ENCODE measurements around the gene MYH14. TPM values are rescaled to one million over a fixed set of nuclear protein-coding genes. Genes with fewer than 3 reads are reported as not detected.
A peak's percentile ranks its signal among the peaks of the same experiment; 100 is the strongest.

MYH14 gene
- total and polyA plus RNA-seq, 2 of the 8 experiments (the other 6 are each of a cell fraction or from before 2014, with no cell fraction given): 17.3 to 28.6 TPM

DNA sequence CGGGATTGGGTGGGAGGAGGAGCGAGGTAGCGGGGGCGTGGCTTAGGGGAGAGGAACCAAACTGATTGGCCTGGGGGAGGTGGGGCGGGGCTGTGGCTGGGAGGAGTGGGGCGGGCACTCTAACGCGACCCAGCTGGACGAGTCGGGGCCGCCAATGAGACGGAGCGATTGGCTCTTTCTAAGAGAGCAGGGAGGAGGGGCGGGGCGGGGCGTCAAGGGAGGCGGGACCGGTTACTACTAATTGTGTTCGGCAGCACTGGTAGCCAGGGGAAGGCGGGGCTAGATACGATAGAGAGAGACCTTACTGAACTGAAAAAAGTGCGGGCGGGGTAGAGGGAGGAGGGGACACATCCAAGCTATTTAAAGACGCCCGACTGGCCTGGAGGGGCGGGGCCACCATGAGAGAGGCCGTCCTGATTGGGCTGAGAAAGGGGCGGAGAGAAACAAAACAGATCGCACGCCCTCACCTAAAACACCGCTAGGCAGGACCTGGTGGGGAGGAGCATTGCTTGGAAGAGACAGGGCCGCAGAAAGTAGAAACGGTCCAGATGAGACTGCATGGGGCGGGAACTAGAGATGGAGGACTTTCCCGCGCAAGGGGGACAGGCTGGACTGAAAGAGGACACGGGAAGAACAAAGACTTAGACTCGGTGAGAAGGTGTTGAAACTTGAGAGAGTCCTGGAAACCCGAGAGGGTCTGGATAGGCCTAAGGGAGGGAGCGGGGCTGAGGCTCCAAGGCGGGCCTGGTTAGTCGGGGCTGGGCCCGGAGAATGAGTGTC, 125.9 kb downstream of the MYH14 start, which contains the start of gene KCNC3 (continued):
- TF ChIP-seq NRF1 (IDR thresholded peaks at IDR 0.05; ENCODE audit: low read depth, low read length) (no peak), RBBP5 (IDR thresholded peaks at IDR 0.05; ENCODE audit: borderline replicate concordance, low read depth, low read length) (no peak), YY1 (IDR thresholded peaks at IDR 0.05; ENCODE audit: low read depth, low read length) (no peak), SRF (IDR thresholded peaks at IDR 0.05; ENCODE audit: low read depth, low read length) (no peak), TBP (IDR thresholded peaks at IDR 0.05; ENCODE audit: low read depth, low read length) (peak; percentile 90), NANOG (IDR thresholded peaks at IDR 0.05; ENCODE audit: insufficient read depth, low read depth, low read length, poor library complexity, severe bottlenecking) (no peak), POLR2A (IDR thresholded peaks at IDR 0.05; ENCODE audit: control extremely low read depth in 1 of 2, low read depth in 2 of 2, low read length in 2 of 2) (peak; percentile 56 to 74; a peak in 2 of 3 replicates), BCL11A (IDR thresholded peaks at IDR 0.05; ENCODE audit: low read depth in 2 of 2, low read length in 2 of 2) (no peak), RFX5 (IDR thresholded peaks at IDR 0.05; ENCODE audit: borderline replicate concordance, low read depth, low read length) (no peak), KDM1A (IDR thresholded peaks at IDR 0.05; ENCODE audit: borderline replicate concordance, low read length) (peak; percentile 55; the same call in 1 of the 2 replicates), KDM5A (IDR thresholded peaks at IDR 0.05; ENCODE audit: low read length) (no peak), SIX5 (IDR thresholded peaks at IDR 0.05; ENCODE audit: low read depth, low read length) (no peak), SIRT6 (IDR thresholded peaks at IDR 0.05; ENCODE audit: low read length) (no peak), TAF7 (optimal IDR thresholded peaks at IDR 0.05; ENCODE audit: borderline replicate concordance, low read depth, low read length) (peak; percentile 81), SP2 (IDR thresholded peaks at IDR 0.05; ENCODE audit: low read length) (no peak), ASH2L (IDR thresholded peaks at IDR 0.05; ENCODE audit: low read length) (peak; percentile 21), CHD2 (IDR thresholded peaks at IDR 0.05; ENCODE audit: low read length) (no peak), CEBPB (IDR thresholded peaks at IDR 0.05; ENCODE audit: low read depth, low read length) (no peak), SIN3A (conservative IDR thresholded peaks at IDR 0.05 in 1 of 2, IDR thresholded peaks at IDR 0.05 in 1 of 2; ENCODE audit: low read depth in 1 of 2, low read length in 2 of 2) (0 out of 4 replicates have a peak, but pooled peaks of 1 of the 2 experiments have one; percentile 56)
- TF ChIP-seq, protein P1, sequence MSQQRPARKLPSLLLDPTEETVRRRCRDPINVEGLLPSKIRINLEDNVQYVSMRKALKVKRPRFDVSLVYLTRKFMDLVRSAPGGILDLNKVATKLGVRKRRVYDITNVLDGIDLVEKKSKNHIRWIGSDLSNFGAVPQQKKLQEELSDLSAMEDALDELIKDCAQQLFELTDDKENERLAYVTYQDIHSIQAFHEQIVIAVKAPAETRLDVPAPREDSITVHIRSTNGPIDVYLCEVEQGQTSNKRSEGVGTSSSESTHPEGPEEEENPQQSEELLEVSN (IDR thresholded peaks at IDR 0.05): peak; percentile 68
- TF ChIP-seq, protein P2, sequence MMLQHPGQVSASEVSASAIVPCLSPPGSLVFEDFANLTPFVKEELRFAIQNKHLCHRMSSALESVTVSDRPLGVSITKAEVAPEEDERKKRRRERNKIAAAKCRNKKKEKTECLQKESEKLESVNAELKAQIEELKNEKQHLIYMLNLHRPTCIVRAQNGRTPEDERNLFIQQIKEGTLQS (IDR thresholded peaks at IDR 0.05; ENCODE audit: insufficient read depth, low read depth, low read length): no peak
- TF ChIP-seq, protein P3, sequence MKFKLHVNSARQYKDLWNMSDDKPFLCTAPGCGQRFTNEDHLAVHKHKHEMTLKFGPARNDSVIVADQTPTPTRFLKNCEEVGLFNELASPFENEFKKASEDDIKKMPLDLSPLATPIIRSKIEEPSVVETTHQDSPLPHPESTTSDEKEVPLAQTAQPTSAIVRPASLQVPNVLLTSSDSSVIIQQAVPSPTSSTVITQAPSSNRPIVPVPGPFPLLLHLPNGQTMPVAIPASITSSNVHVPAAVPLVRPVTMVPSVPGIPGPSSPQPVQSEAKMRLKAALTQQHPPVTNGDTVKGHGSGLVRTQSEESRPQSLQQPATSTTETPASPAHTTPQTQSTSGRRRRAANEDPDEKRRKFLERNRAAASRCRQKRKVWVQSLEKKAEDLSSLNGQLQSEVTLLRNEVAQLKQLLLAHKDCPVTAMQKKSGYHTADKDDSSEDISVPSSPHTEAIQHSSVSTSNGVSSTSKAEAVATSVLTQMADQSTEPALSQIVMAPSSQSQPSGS (IDR thresholded peaks at IDR 0.05; ENCODE audit: low read length): no peak
